Stimulated activated CD4-positive, alpha-beta T cell treated with anti-CD3 and anti-CD28 coated beads, Interleukin-12 subunit alpha, Interleukin-12 subunit beta, amount 100 ng/mL, for 4 hours (primary cell): ENCODE data around the gene KCNC4.

Source experiments
- DNase-seq: peaks from one replicate; pipeline ENCODE4 v3.0.0-alpha.2; 2020

KCNC4 gene

DNA sequence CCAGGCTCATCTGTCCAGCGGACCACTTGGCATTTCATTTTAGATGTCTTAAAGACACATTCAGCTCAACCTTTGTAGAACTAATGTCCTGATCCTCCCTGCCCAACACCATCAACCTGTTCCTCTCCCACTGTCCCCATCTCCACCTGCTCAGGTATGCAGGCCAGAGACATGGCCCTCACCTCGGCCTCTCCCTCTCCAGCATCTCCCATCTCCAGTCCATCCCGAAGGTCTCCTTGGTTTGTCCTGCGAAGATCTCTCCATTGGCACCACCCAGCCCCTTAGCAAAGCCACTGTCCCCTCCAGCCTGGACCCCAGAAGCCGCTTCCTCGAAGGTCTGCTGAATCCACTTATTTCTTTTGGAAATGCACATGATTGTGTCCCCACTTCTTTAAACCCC is 20.9 kb upstream of the KCNC4 start:
- DNase-seq: no peak

GRCh38 chr1:110190282-110190929 is 19.7 kb upstream of the KCNC4 start:
- no peak for DNase-seq

DNA sequence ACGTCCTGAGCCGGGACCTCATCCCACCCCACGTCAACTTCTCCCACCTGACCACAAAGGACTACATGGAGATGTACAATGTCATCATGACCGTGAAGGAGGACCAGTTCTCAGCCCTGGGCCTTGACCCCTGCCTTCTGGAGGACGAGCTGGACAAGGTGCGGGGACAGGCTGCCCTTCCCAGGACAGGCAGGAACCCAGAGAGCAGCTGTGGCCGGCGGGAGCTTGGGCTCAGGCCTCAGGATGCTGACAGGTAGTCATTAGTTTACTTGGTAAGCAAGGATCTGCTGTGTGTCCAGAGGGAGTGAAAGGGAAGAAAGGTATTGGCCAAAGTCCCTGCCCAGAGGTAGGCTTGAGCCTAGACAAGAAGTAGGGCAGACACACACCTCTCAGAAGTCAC is 17.6 kb upstream of the KCNC4 start:
- DNase-seq: no peak

- no peak for DNase-seq
Observed at GRCh38 chr1:110195196-110195595, 14.9 kb upstream of the KCNC4 start.

DNA sequence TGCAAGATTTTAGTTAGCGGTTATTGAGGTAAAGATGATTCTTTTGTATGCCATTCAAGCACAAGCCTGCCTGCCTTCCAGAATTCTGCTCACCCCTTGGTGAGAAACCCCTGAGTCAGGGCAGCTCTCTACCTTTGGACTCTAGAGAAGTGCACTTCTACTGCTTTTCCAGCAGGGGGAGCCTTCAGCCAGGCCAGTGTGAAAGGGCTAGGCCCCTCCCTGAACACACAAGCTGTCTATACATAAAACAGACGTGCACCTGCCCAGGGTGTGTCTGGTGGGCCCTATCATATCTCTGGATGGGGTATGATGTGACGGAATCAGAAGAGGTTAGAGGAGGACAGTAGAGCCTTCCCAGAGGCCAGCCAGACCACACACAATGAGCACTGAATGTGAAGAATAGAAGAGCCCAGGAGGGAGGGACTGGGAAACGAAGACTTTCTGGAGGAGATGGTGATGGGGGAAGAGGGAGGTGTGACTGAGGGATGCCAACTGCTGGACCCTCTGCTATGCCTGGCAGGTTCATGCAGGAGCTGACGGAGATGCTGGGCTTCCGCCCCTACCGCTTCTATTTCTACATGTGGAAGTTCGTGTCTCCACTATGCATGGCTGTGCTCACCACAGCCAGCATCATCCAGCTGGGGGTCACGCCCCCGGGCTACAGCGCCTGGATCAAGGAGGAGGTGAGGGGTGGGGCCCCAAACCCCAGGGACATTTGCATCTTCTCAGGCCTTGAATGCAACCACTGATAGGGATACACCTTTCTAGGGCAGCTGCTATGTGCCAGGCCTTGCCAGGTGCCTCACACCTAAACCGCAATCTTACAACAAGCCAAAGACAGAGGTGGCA is 13.0 kb upstream of the KCNC4 start:
- DNase-seq: peak; percentile 23

- no peak for DNase-seq
Observed at GRCh38 chr1:110197905-110198629, 12.0 kb upstream of the KCNC4 start.

GRCh38 chr1:110198746-110199145 is 11.4 kb upstream of the KCNC4 start:
- no peak for DNase-seq

DNA sequence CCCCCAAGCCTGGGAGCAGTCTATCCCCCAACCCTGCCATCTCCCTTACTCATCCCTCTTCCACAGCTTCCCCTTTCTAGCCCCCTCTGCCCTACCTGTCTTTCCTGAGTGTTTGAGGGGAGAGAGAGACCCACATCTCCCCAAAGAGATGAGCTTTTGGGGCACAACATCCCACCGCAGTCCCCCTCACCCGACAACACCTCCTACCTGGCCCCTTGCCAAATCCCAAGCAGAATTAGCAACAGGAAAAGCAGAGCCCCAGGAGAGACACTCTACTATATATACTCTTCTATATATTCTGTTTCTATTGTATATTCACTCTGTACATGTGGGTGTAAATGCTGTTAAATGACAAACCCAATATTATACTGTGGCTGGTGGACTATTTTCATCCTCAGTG is 9.9 kb upstream of the KCNC4 start:
- DNase-seq: no peak

DNA sequence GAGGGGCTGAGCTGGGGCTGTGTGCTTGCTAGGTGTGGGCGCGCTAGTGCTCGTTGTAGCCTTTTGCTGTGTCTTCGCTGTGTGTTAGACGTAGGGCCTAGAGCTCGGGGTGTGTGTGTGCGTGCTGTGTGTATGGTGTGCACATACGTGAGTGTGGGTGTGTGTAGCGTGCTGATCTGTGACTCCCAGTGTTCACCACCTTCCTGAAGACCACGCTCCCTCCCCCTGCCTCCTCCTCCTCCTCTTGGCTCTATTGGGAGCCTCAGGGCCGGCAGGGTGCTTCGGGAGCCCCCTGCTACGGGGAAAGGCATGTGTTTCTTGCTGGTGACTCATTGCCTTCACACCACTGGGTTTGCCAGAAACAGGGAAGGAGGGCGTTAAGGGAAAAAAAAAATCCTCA is 9.4 kb upstream of the KCNC4 start:
- DNase-seq: no peak

- no peak for DNase-seq
Observed at GRCh38 chr1:110201157-110201825, 8.8 kb upstream of the KCNC4 start.

GRCh38 chr1:110203021-110203661 is 7.0 kb upstream of the KCNC4 start:
- peak; percentile 49 for DNase-seq

DNA sequence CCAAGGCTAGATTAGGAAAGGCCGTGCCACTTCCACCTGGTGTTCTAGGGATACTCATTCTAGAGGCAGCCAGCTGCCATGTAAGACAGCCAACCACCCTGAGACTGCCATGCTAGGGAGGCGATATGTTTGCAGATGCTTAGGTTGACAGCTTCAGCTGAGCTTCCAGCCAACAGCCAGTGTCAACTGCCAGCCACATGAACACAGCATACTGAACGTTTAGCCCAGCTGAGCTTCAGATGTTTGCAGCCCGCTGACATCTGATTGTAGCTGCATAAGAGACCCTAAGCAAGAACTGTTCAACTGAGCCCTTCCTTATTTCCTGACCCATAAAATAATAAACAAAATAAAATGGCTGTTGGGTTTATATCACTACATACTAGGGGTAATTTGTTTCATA is 5.0 kb upstream of the KCNC4 start:
- DNase-seq: no peak

DNA sequence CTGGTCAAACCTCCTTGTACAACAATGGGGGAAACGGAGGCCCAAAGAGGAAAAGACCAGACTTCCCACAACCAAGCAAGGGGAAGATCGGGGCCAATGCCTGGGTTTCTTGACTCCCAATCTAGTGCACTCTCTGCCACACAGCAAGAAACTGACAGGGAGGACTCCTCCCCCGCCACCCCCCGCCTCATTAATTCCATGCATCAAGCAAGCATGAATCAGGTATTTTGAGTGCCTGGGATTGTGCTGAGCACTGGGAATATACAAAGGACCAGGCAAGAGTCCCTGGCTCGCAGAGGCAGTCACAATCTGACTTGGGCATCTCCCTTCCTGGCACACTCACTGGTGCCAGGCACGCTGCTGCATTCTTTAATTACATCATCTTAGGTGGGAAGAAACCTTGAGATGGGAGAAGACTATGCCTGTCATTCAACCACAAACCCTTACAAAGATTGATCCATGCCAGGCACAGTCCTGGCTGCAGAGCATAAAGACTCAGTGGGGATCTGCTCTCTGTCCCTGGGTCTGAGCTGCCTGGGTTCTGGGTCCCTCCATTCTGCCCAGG is 4.4 kb upstream of the KCNC4 start:
- no peak for DNase-seq

DNA sequence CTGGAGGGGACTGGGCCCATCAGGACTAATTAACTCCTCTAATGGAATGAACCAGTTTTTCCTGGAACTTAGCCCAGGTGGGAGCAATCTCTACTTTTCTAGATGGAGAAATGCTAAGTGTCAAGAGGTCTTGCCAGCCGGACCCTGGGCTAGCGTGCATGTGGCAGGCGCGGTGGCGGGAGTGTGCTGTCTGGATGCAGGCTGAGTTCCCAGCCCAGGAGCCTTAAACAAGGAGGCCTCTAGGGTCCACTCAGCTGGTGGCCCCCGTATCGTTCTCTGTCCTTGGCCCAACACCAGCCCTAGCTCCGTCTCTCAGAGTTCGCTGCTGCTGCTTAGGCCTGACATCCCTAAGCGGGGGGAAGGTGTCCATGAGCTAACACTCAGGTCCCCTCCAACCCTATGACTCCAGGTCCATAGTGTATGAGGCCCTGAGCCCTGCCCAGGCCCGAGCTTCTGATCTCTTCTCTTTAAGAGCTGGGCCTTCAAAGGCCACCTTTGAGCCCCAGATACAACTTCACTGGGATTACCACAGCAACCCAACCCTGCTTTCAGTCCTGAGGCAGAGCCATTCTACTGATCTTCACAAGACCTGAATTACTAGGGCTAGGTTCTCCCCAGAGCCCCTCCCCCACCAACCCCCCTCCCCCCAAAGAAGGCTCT is 3.7 kb upstream of the KCNC4 start:
- DNase-seq: no peak

- peak; percentile 77 for DNase-seq
Observed at GRCh38 chr1:110207831-110208230, 2.3 kb upstream of the KCNC4 start.

DNA sequence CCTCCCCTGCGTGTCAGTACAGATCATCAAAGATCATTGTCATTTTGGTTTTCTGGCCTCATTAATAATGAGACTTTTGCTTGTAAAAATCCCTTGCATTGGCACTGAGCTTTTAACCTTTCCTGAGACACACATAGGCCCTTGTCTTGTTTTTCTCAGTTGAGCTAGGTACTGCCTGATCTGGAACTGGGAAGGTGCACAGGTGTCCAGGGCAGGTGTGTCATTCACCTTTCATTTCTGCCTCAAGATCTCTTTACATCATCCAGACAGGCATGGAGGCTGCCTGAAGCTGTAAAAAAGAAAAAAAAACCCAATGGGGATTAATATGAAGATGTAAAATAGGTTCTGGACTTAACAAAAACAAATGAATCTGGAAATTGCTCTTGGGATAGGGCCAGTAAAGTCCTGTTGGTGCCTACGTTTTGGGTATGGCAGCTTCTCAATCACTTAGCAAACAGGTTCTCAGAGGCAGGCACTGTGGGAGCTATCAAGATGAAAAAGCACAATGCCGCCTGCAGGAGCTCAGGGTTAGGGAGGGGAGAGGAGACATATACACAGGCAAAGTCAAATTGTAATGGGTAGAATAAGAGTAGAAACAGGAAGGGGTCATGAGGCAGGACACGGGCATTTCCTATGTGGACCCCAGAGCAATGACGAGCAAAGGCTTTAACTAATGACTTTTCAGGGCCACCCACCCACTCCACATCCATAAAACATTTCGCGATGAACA is 1.0 kb upstream of the KCNC4 start:
- DNase-seq: no peak

DNA sequence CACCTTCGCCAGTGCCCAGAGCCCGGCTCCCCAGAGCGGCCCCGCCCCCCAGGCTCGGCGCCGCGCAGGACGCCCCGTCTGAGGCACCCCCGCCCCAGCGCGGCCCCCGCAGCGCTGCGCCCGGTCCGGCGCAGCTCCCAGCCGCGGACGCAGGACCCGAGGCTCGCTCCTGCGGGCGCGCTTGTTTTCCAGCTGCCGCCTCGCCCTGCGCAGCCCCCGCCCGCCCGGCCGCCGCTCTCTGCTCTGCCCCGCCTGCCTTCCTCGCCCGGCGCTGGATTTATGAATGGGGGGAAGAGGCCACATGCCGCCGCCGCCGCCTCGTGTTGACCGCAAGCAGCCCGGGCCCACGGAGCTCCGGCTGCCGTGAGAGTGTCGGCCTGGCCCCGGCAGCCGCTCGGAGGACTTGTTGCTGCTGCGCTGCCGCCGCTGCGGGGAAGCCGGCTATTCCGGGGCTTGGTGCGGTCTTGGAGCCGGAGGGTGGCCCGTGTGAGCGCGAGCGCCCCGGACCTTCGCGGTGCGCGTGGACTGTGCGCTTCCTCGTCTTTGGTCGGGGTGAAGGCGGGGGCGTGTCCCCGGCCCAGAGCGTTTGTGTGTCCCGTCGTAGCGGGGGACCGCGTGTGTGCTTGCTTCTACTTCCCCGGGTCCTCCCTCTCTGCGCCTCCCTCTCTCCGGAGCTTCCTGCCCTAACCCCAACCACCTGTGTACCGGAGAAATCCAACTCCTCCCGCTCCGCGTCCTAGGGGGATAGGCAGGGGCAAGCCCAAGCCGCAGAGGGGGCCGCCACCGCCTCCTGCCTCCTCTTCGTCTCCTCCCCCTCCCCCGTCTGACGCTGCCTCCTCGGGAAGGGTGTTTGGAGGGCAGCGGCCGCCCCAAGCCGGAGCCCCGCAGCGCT is 736 bp downstream of the KCNC4 start:
- peak; percentile 45 for DNase-seq

- peak; percentile 42 for DNase-seq
Observed at GRCh38 chr1:110211496-110212168, 1.5 kb downstream of the KCNC4 start.
